H9 (cell line): ENCODE data around the gene PEX14. TPM values are rescaled to one million over a fixed set of nuclear protein-coding genes. Genes with fewer than 3 reads are reported as not detected.

Experiments
- DNase-seq: peaks from one replicate; pipeline ENCODE4 v3.0.0-alpha.2; 2017
- H2AFZ ChIP-seq: one replicate; pipeline ENCODE4 v1.6.1; 2013; ENCODE audit warnings: mild to moderate bottlenecking, low read length, control low read depth, moderate library complexity
- H2AK5ac ChIP-seq: 2 replicates; pipeline ENCODE4 v1.6.1; 2013; ENCODE audit warnings: low read length, control low read depth, mixed read lengths; ENCODE audit not compliant: insufficient read length
- H2BK120ac ChIP-seq: one replicate; pipeline ENCODE4 v1.6.1; 2013; ENCODE audit warnings: low read depth, mild to moderate bottlenecking, low read length, control low read depth, inconsistent platforms; ENCODE audit not compliant: poor library complexity, severe bottlenecking
- H2BK12ac ChIP-seq: 2 replicates; pipeline ENCODE4 v1.6.1; 2013; ENCODE audit warnings: low read length, control low read depth, mixed read lengths, low read depth; ENCODE audit not compliant: insufficient read length
- H2BK15ac ChIP-seq: 2 replicates; pipeline ENCODE4 v1.6.1; 2013; ENCODE audit warnings: low read depth, low read length, control low read depth
- H2BK20ac ChIP-seq: one replicate; pipeline ENCODE4 v1.6.1; 2013; ENCODE audit warnings: low read depth, mild to moderate bottlenecking, low read length, control low read depth, inconsistent platforms; ENCODE audit not compliant: poor library complexity, severe bottlenecking
- H2BK5ac ChIP-seq: 2 replicates; pipeline ENCODE4 v1.6.1; 2013; ENCODE audit warnings: low read length, control low read depth, mixed read lengths; ENCODE audit not compliant: insufficient read length
- H3K14ac ChIP-seq: 2 replicates; pipeline ENCODE4 v1.6.1; 2013; ENCODE audit warnings: low read length, control low read depth; ENCODE audit not compliant: insufficient read depth
- H3K18ac ChIP-seq: 2 replicates; pipeline ENCODE4 v1.6.1; 2013; ENCODE audit warnings: low read depth, mild to moderate bottlenecking, mixed read lengths, low read length, control low read depth; ENCODE audit not compliant: insufficient read length
- H3K23ac ChIP-seq: 2 replicates; pipeline ENCODE4 v1.6.1; 2013; ENCODE audit warnings: low read length, control low read depth, mixed read lengths, low read depth; ENCODE audit not compliant: insufficient read length
- H3K23me2 ChIP-seq: 2 replicates; pipeline ENCODE4 v1.6.1; 2013; ENCODE audit warnings: low read depth, mild to moderate bottlenecking, mixed read lengths, low read length, control low read depth; ENCODE audit not compliant: insufficient read length, poor library complexity, severe bottlenecking
- H3K27ac ChIP-seq: 2 replicates; pipeline ENCODE4 v1.5.1; 2013; ENCODE audit warnings: low read length, control low read depth, mixed read lengths, low read depth; ENCODE audit not compliant: insufficient read length
- H3K27me3 ChIP-seq: 2 replicates; pipeline ENCODE4 v1.6.1; 2013; ENCODE audit warnings: low read length, control low read depth, inconsistent platforms; ENCODE audit not compliant: insufficient read depth
- H3K4ac ChIP-seq: 2 replicates; pipeline ENCODE4 v1.6.1; 2013; ENCODE audit warnings: low read depth, mild to moderate bottlenecking, control low read depth, inconsistent platforms, low read length, moderate library complexity
- H3K4me1 ChIP-seq: 2 replicates; pipeline ENCODE4 v1.6.1; 2013; ENCODE audit warnings: low read length, control low read depth, inconsistent platforms; ENCODE audit not compliant: insufficient read depth
- H3K4me2 ChIP-seq: 2 replicates; pipeline ENCODE4 v1.6.1; 2013; ENCODE audit warnings: low read length, control low read depth, mixed read lengths; ENCODE audit not compliant: insufficient read length, insufficient read depth
- H3K56ac ChIP-seq: 2 replicates; pipeline ENCODE4 v1.6.1; 2013; ENCODE audit warnings: low read depth, mild to moderate bottlenecking, mixed read lengths, low read length, control low read depth; ENCODE audit not compliant: insufficient read length
- H3K79me1 ChIP-seq: 2 replicates; pipeline ENCODE4 v1.6.1; 2013; ENCODE audit warnings: low read depth, mild to moderate bottlenecking, moderate library complexity, low read length, control low read depth, inconsistent platforms; ENCODE audit not compliant: insufficient read depth, poor library complexity, severe bottlenecking
- H3K79me2 ChIP-seq: 2 replicates; pipeline ENCODE4 v1.6.1; 2013; ENCODE audit warnings: low read length, control low read depth, inconsistent platforms; ENCODE audit not compliant: insufficient read depth
- H3K9ac ChIP-seq: 2 replicates; pipeline ENCODE4 v1.6.1; 2013; ENCODE audit warnings: low read length, control low read depth, mixed read lengths; ENCODE audit not compliant: insufficient read length; ENCODE audit errors: extremely low read depth
- H3K9me3 ChIP-seq: one replicate; pipeline ENCODE4 v1.6.1; 2013; ENCODE audit warnings: low read depth, low read length, inconsistent platforms; ENCODE audit not compliant: control insufficient read depth
- H3T11ph ChIP-seq: one replicate; pipeline ENCODE4 v1.6.1; 2013; ENCODE audit warnings: mild to moderate bottlenecking, low read length, control low read depth, inconsistent platforms
- H4K20me1 ChIP-seq: one replicate; pipeline ENCODE4 v1.6.1; 2013; ENCODE audit not compliant: control insufficient read depth, insufficient read length, insufficient read depth
- H4K5ac ChIP-seq: 2 replicates; pipeline ENCODE4 v1.6.1; 2013; ENCODE audit warnings: low read depth, mild to moderate bottlenecking, mixed read lengths, low read length, control low read depth; ENCODE audit not compliant: insufficient read length
- H4K8ac ChIP-seq: replicated peaks from 2 replicates; pipeline ENCODE4 v1.6.1; 2013; ENCODE audit warnings: low read length, control low read depth, mixed read lengths, low read depth; ENCODE audit not compliant: insufficient read length
- H4K91ac ChIP-seq: 2 replicates; pipeline ENCODE4 v1.6.1; 2013; ENCODE audit warnings: low read depth, mild to moderate bottlenecking, moderate library complexity, mixed read lengths, low read length, control low read depth; ENCODE audit not compliant: insufficient read length
- H3K27ac Mint-ChIP-seq, 3 experiments: 2 replicates in 2 of 3; 3 replicates in 1 of 3; pipeline ENCODE4 v1.8.0; 2020 to 2021; ENCODE audit warnings: mixed read lengths in 3 of 3, mild to moderate bottlenecking in 1 of 3, moderate library complexity in 1 of 3
- H3K27me3 Mint-ChIP-seq: 2 replicates; pipeline ENCODE4 v1.8.0; 2021; ENCODE audit warnings: low read depth, mild to moderate bottlenecking, moderate library complexity, mixed read lengths
- H3K36me3 Mint-ChIP-seq, 3 experiments: 2 replicates in 2 of 3; 3 replicates in 1 of 3; pipeline ENCODE4 v1.8.0; 2020 to 2021; ENCODE audit warnings: low read depth in 3 of 3, mixed read lengths in 3 of 3; ENCODE audit not compliant: insufficient read depth in 1 of 3
- H3K4me1 Mint-ChIP-seq, 2 experiments: 2 replicates each; pipeline ENCODE4 v1.8.0; 2020; ENCODE audit warnings: mixed read lengths in 2 of 2
- H3K4me3 Mint-ChIP-seq, 2 experiments: 2 replicates in 1 of 2; 3 replicates in 1 of 2; pipeline ENCODE4 v1.8.0; 2020 to 2021; ENCODE audit warnings: mild to moderate bottlenecking in 2 of 2, mixed read lengths in 2 of 2, moderate library complexity in 1 of 2
- H3K9me3 Mint-ChIP-seq, 2 experiments: 2 replicates in 1 of 2; 3 replicates in 1 of 2; pipeline ENCODE4 v1.8.0; 2020; ENCODE audit warnings: mild to moderate bottlenecking in 2 of 2, mixed read lengths in 2 of 2, moderate library complexity in 1 of 2
- CTCF ChIP-seq: fragments of 200-600 bp; sonication (generic); conservative IDR thresholded peaks from 3 replicates; pipeline ENCODE4 v1.8.0; 2021; ENCODE audit warnings: antibody characterized with exemption, mild to moderate bottlenecking
- WGBS: extraction: QIAGEN DNeasy Blood & Tissue Kit; methylation state at CpG from one replicate; pipeline ENCODE4 v1.1.7; 2013; ENCODE audit warnings: missing lambda C conversion rate, low lambda C conversion rate, mixed read lengths; ENCODE audit not compliant: insufficient read length; ENCODE audit errors: extremely low coverage; 5-methylcytosine and 5-hydroxymethylcytosine counted together
- total RNA-seq: library from RNA; stranded (reverse); gene quantifications from 2 replicates; pipeline ENCODE4 v1.2.1, GENCODE V29; 2021

PEX14 gene
- total RNA-seq, 1 experiment from 2014 or later: 23.9 TPM

DNA sequence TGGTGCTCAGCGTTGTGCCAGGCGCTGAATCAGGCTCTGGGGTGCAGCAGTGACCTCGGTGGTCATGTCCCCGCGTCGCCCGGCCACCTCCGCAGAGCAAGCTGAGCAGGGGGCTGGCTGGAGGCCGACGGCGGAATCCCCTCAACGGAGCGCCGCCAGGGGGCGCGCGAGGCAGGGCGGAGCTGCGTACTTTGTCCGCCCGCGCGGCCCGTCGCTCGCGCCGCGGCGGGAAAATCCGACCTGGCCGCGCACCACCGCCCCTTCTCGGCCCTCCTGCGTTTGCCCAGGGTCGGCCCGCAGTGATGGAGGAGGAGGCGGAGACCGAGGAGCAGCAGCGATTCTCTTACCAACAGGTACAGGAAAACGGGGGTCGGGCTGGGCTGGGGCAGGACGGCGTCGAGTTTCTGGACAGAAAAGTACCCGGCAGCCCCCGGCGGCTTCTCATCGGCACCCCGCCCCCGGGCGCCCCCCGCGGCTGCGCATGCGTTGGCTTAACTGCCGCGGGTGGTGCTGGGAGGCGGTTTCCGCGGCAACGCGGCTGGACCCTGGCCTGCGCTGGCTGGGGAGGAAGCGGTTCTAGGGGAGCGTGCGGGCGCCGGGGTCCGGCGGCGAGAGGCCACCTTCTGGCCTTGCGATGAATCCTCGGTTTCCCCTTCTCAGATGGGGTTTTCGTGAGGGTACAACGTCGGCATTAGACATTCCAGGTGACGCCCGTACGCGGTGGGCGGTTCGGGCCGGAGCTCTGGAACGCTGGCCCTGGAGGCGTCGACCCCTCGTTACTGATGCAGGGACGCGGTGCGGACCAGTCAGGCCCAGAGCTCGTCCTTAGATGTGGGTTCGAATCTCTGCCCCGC, 44.3 kb upstream of the PEX14 start, which contains the start of gene CENPS:
CENPS (plus strand) TSS at position 218 of the 854 bp plus-strand sequence; CDS start at position 303, 85 bp downstream.
- Histone ChIP-seq H3K79me1 (no peaks in the 10 kb centered on the region), H2AFZ (no peak within 1 kb of the TSS), H4K5ac (no peak within 1 kb of the TSS), H3K27me3 (no peaks in the 10 kb centered on the region), H3K14ac (peak within 1 kb of the TSS; percentile 98), H3K23ac (no peak within 1 kb of the TSS), H3K9me3 (no peaks in the 10 kb centered on the region), H3K18ac (peak within 1 kb of the TSS; percentile 97), H2BK12ac (no peak within 1 kb of the TSS), H3K4me1 (no peaks in the 10 kb centered on the region; the same call in 1 of the 2 replicates), H2BK15ac (no peak within 1 kb of the TSS), H3K56ac (no peak within 1 kb of the TSS), H3K9ac (peak within 1 kb of the TSS; percentile 81), H3K4ac (no peak within 1 kb of the TSS), H4K20me1 (no peaks in the 10 kb centered on the region), H2BK120ac (no peak within 1 kb of the TSS), H3K79me2 (no peaks in the 10 kb centered on the region), H3K4me2 (peak within 1 kb of the TSS; percentile 81), H3K27ac (no peak within 1 kb of the TSS), H4K8ac (no peak within 1 kb of the TSS), H3K23me2 (peaks cover 4% of the 10 kb centered on the region), H2AK5ac (no peak within 1 kb of the TSS), H4K91ac (no peak within 1 kb of the TSS), H2BK20ac (no peak within 1 kb of the TSS), H2BK5ac (no peak within 1 kb of the TSS), H3T11ph (no peak within 1 kb of the TSS)
- H3K27ac Mint-ChIP-seq: peak within 1 kb of the TSS; percentile 98 to 99 (median 98)
- H3K27me3 Mint-ChIP-seq: no peaks in the 10 kb centered on the region
- H3K36me3 Mint-ChIP-seq: peaks cover 0 to 8% (median 1%) of the 10 kb centered on the region in 3 experiments; a peak in 3 of 7 replicates
- DNase-seq: peak; percentile 93
- WGBS: no CpG with 5 or more reads among the region's 95 CpGs
- no peaks in the 10 kb centered on the region for H3K9me3 Mint-ChIP-seq
- H3K4me1 Mint-ChIP-seq: peaks cover 17% of the 10 kb centered on the region in 2 experiments
- H3K4me3 Mint-ChIP-seq: peak within 1 kb of the TSS; percentile 76 to 90
- peak; percentile 95 for TF ChIP-seq CTCF
